Right ventricle myocardium inferior (tissue), 1 donor: ENCODE results near the gene CEP41. TPM values are rescaled to one million over a fixed set of nuclear protein-coding genes. Genes with fewer than 3 reads are reported as not detected.

Source experiments
- ATAC-seq: fragments of 200-7000 bp; cut with Tn5 transposase; one replicate; pipeline ENCODE4 v1.9.1; 2020; ENCODE audit warnings: mild to moderate bottlenecking, moderate library complexity
- DNase-seq: peaks from one replicate; pipeline ENCODE4 v3.0.0; 2021; ENCODE audit errors: missing footprints
- intact Hi-C: fragments of 100-400 bp; cut with DNase I; formaldehyde crosslinking; loops from one replicate; pipeline ENCODE4 v1.11.0; 2022
- total RNA-seq: library from RNA; stranded (reverse); fragmentation: NEBNext Ultra II Directional; extraction: Animal tissue kit (Norgen Biotek cat#: 25700); gene quantifications from one replicate; pipeline ENCODE4 v1.2.1, GENCODE V29; 2021
- donor health status: DM: no; HTN: yes; CAD: no; lungs with severe emphysema.

Gene CEP41
- total RNA-seq, 1 donor from 2014 or later: 3.8 TPM

GRCh38 chr7:130345725-130346124 lies 95.1 kb downstream of the CEP41 start:
- ATAC-seq (no peak), DNase-seq (no peak)
- intact Hi-C loops: no loop called here

DNA sequence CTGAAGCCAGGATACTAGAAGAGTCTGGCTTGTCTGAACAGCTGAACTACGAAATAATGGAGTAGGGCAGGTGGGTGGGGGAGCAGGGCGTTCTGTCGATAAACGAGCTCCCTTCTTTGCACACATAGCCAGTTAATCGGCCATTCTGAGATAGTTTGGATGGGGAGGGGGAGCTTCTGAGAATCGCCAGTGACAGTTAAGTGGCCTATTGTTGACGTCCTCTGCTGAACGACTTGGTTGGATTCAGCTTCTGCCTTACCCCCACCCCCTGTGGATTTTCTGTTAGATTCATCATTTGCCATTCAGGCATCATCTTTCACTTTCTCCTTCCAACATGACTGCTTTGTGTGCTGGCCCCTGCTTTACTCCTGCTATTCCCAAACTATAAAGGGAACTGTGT lies 95.7 kb downstream of the CEP41 start:
- DNase-seq: no peak
- intact Hi-C loops: no loop called here

GRCh38 chr7:130344271-130344866 lies 96.4 kb downstream of the CEP41 start, which contains the start of gene CPA5:
Gene CPA5 (plus strand): TSS chr7:130344816. CDS start chr7:130346486, 1,670 bp downstream.
- ATAC-seq: no peak
- intact Hi-C loops: no loop called here
- DNase-seq: no peak

More for the DNA sequence above, 95.7 kb downstream of the CEP41 start:
- ATAC-seq: no peak

Other genes with a start within 250 kb of the CEP41 start
- gene TMEM209, start 235.6 kb downstream of the CEP41 start, total RNA-seq: 8.6 TPM
- gene SSMEM1, start 233.2 kb downstream of the CEP41 start, total RNA-seq: not detected
- gene CPA2, start 174.2 kb downstream of the CEP41 start, total RNA-seq: not detected
- not detected for gene CPA4, start 147.9 kb downstream of the CEP41 start, total RNA-seq
- not detected for gene CPA5, start 96.2 kb downstream of the CEP41 start, total RNA-seq
- not detected for gene CPA1, start 60.5 kb downstream of the CEP41 start, total RNA-seq
- 10.7 TPM for gene MEST, start 51.1 kb upstream of the CEP41 start, total RNA-seq
- 17.9 TPM for gene COPG2, start 227.7 kb upstream of the CEP41 start, total RNA-seq
- gene TSGA13, start 245.5 kb upstream of the CEP41 start, total RNA-seq: not detected